Transverse colon (tissue), 4 donors: ENCODE results near the gene GNAQ. TPM values are rescaled to one million over a fixed set of nuclear protein-coding genes. Genes with fewer than 3 reads are reported as not detected.

ENCODE experiments used
- DNase-seq: peaks from one replicate; pipeline ENCODE4 v3.0.0-alpha.2; 2019
- H3K27ac ChIP-seq, 4 donors: fragments of 200-600 bp; sonication (generic); 2 replicates each; pipeline ENCODE4 v1.5.1; 2016 to 2018; ENCODE audit warnings: inconsistent platforms in 4 of 4
- H3K27me3 ChIP-seq: fragments of 200-600 bp; sonication (generic); 2 replicates; pipeline ENCODE4 v1.5.1; 2017; ENCODE audit warnings: inconsistent platforms
- H3K36me3 ChIP-seq, 4 donors: fragments of 200-600 bp; sonication (generic); 2 replicates each; pipeline ENCODE4 v1.5.1; 2017 to 2019; ENCODE audit warnings: inconsistent platforms in 4 of 4
- H3K4me1 ChIP-seq, 4 donors: fragments of 200-600 bp; sonication (generic); 2 replicates each; pipeline ENCODE4 v1.5.1; 2017 to 2020; ENCODE audit warnings: inconsistent platforms in 4 of 4
- H3K4me3 ChIP-seq, 4 donors: fragments of 200-600 bp; sonication (generic); 1 replicate in 1 of 4; 2 replicates in 3 of 4; pipeline versions ENCODE4 v1.5.1 to v1.6.1; 2017 to 2019; ENCODE audit warnings: inconsistent platforms in 4 of 4
- H3K9me3 ChIP-seq, 2 donors: fragments of 200-600 bp; sonication (generic); 2 replicates each; pipeline ENCODE4 v1.5.1; 2017 to 2019; ENCODE audit warnings: inconsistent platforms in 2 of 2
- EP300 ChIP-seq: sonication (generic); formaldehyde crosslinking; IDR thresholded peaks from one replicate; pipeline ENCODE4 v1.6.1; 2017; ENCODE audit warnings: antibody characterized with exemption, low read depth
- POLR2A ChIP-seq: fragments of 450-650 bp; IDR thresholded peaks from one replicate; pipeline ENCODE4 v1.6.1; 2016; ENCODE audit warnings: antibody characterized with exemption, mild to moderate bottlenecking, moderate library complexity
- POLR2AphosphoS5 ChIP-seq, 3 donors: sonication (generic); formaldehyde crosslinking; IDR thresholded peaks; one replicate each; pipeline ENCODE4 v1.6.1; 2016; ENCODE audit warnings: antibody characterized with exemption in 3 of 3
- WGBS, 2 donors: methylation state at CpG; one replicate each; pipeline ENCODE4 v1.1.5; 2018; ENCODE audit warnings: low coverage in 1 of 2; 5-methylcytosine and 5-hydroxymethylcytosine counted together
- in situ Hi-C, 4 donors: fragments of 200-750 bp; cut with MboI; loops; one replicate each; pipeline versions ENCODE4 v1.15.0 to v1.15.1; 2017; ENCODE audit warnings: low sequenced_read_pairs in 3 of 4, low pct_ligation_motif_present in 1 of 4, low pct_unique_long_range_greater_than_20kb in 1 of 4
- intact Hi-C: fragments of 100-400 bp; cut with DNase I; formaldehyde crosslinking; loops from one replicate; pipeline ENCODE4 v1.15.1; 2023; ENCODE audit warnings: low total_unique reads
- total RNA-seq, 4 donors: library from RNA; depleted of rRNA; stranded (reverse); fragments of >200 nt; gene quantifications; one replicate each; pipeline ENCODE4 v1.1.0, GENCODE V29; 2016
- TF ChIP-seq, protein P1 (sequence below), 5 experiments: fragments of 200-600 bp in 3 of 5; fragments of 450-650 bp in 2 of 5; sonication (generic) in 3 of 5; IDR thresholded peaks; 1 replicate in 2 of 5; 2 replicates in 3 of 5; pipeline ENCODE4 v1.5.1; 2016 to 2017; ENCODE audit warnings: antibody characterized with exemption in 5 of 5, inconsistent platforms in 3 of 5, mild to moderate bottlenecking in 2 of 5, moderate library complexity in 1 of 5

The GNAQ gene
- total RNA-seq, 4 donors from 2014 or later: 36.3 to 54.9 (median 47.1) TPM

DNA sequence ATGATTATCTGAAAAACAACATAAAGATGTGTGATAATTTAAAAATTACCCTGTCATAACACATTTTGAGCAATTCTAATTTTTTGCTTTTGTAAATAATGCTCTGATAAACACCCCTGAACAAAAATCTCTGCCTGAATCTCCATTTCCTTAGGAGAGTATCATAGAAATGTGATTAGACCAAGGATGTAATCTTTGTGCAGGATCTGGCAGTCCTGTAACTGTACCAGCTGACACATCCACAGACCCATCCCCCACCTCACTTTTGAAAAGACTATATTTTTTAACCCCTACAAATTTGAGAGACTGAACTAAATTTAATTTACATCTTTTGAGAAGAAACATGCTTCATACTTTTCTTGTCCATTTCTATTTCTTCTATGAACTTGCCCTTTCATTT is 101.7 kb downstream of the GNAQ start:
- no peak overlapping the region for H3K4me3 ChIP-seq
- in situ Hi-C loops (no loop called here), intact Hi-C loops (no loop called here)
- H3K36me3 ChIP-seq: no peaks in the 10 kb centered on the region
- H3K27me3 ChIP-seq: no peaks in the 10 kb centered on the region
- no peaks in the 10 kb centered on the region for H3K9me3 ChIP-seq
- no peak for TF ChIP-seq POLR2A
- TF ChIP-seq, protein P1, sequence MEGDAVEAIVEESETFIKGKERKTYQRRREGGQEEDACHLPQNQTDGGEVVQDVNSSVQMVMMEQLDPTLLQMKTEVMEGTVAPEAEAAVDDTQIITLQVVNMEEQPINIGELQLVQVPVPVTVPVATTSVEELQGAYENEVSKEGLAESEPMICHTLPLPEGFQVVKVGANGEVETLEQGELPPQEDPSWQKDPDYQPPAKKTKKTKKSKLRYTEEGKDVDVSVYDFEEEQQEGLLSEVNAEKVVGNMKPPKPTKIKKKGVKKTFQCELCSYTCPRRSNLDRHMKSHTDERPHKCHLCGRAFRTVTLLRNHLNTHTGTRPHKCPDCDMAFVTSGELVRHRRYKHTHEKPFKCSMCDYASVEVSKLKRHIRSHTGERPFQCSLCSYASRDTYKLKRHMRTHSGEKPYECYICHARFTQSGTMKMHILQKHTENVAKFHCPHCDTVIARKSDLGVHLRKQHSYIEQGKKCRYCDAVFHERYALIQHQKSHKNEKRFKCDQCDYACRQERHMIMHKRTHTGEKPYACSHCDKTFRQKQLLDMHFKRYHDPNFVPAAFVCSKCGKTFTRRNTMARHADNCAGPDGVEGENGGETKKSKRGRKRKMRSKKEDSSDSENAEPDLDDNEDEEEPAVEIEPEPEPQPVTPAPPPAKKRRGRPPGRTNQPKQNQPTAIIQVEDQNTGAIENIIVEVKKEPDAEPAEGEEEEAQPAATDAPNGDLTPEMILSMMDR (IDR thresholded peaks at IDR 0.05): no peak
- no peak for TF ChIP-seq POLR2AphosphoS5 (IDR thresholded peaks at IDR 0.05)
- no peak for TF ChIP-seq EP300
- peaks cover 0 to 29% (median 6%) of the 10 kb centered on the region in 4 donors for H3K4me1 ChIP-seq
- H3K27ac ChIP-seq: no peak overlapping the region
- DNase-seq: no peak

DNA sequence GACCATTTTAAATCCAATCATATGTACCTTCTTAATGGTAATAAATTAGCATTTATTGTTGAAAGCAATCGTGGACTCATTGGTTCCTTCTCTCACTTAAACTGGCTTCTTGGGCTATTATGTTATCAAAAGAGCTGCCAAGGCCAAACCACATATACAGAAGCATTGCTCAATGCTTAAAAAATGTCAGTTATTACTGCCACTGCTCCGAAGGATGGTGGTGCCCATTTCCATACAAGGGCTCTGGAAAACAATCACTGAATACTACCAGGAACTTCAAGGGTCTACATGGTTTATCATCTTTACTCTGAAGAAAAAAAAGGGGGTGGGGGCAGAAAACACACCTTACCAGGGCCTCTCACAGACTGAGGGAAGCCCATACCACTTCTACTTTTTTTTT is 104.3 kb downstream of the GNAQ start:
- intact Hi-C loops: no loop called here
- Histone ChIP-seq H3K36me3 (no peaks in the 10 kb centered on the region), H3K4me1 (peaks cover 0 to 25% (median 5%) of the 10 kb centered on the region in 4 donors), H3K27ac (peak overlapping the region in 1 of 4 donors; percentile 37), H3K4me3 (no peak overlapping the region), H3K27me3 (no peaks in the 10 kb centered on the region), H3K9me3 (no peaks in the 10 kb centered on the region)
- TF ChIP-seq, protein P1 (IDR thresholded peaks at IDR 0.05): no peak
- TF ChIP-seq EP300 (no peak), POLR2A (no peak), POLR2AphosphoS5 (IDR thresholded peaks at IDR 0.05) (no peak)
- no peak for DNase-seq
- in situ Hi-C loops: no loop called here
- 38 to 48% methylated on average over 2 of the region's 2 CpGs for WGBS, 2 donors

DNA sequence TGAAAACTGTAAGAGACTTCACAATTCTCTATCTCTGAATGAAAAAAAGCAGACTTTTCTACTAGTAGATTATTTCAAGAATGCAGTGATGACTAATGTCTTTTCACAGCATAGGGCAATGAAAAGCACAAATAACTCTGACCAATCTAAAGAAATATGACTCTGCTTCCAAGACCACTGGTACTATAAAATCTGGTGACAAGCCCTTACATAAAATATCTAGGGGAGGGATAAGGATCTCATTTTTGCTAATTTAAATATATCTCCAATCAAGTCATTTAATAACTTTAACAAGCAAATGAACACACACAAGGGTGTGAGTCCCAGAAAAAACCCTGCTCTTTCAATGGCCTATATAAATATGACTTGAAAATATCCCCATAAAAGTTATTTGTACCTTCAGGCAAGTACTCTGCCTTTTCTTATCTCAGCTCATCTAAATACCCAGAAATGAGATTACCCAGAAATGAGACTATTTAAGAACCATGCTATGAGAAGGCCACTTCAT is 105.2 kb downstream of the GNAQ start:
- no peak for TF ChIP-seq POLR2A
- TF ChIP-seq, protein P1 (IDR thresholded peaks at IDR 0.05): no peak
- no peak for TF ChIP-seq POLR2AphosphoS5 (IDR thresholded peaks at IDR 0.05)
- no peak for TF ChIP-seq EP300
- peak overlapping the region in 3 of 4 donors; percentile 15 to 37 (median 25) for H3K27ac ChIP-seq
- in situ Hi-C loops: no loop called here

DNA sequence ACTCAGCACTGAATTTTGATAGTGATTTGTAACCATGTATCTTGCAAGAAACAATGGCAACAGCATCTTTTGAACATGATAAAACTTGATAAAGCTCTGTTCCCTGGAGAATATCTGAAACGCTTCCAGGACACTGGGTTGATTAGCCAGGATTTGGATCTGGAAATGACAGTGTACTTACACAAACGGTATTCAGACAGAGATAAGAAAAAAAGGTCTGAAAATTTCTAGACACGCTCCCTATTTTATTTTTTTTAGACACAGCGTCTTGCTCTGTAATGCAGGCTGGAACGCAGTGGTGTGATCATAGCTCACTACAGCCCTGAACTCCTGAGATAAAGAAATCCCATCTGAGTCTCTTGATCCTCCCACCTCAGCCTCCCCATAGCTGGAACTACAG is 109.0 kb downstream of the GNAQ start:
- TF ChIP-seq EP300: no peak
- TF ChIP-seq, protein P1 (IDR thresholded peaks at IDR 0.05): no peak
- no peak for TF ChIP-seq POLR2AphosphoS5 (IDR thresholded peaks at IDR 0.05)
- TF ChIP-seq POLR2A: no peak
- WGBS, 2 donors: 74 to 77% methylated on average over 5 of the region's 5 CpGs
- intact Hi-C loops (no loop called here), in situ Hi-C loops (no loop called here)
- Histone ChIP-seq H3K36me3 (peaks cover 0 to 9% (median 0%) of the 10 kb centered on the region in 4 donors), H3K4me3 (no peak overlapping the region), H3K27ac (no peak overlapping the region), H3K4me1 (peaks cover 4 to 24% (median 5%) of the 10 kb centered on the region in 4 donors), H3K9me3 (no peaks in the 10 kb centered on the region), H3K27me3 (no peaks in the 10 kb centered on the region)
- no peak for DNase-seq

More for the DNA sequence above, 105.2 kb downstream of the GNAQ start:
- no peaks in the 10 kb centered on the region for H3K27me3 ChIP-seq
- intact Hi-C loops: no loop called here
- H3K4me3 ChIP-seq: no peak overlapping the region
- H3K4me1 ChIP-seq: peaks cover 0 to 18% (median 5%) of the 10 kb centered on the region in 4 donors
- no peaks in the 10 kb centered on the region for H3K36me3 ChIP-seq
- H3K9me3 ChIP-seq: no peaks in the 10 kb centered on the region
- no peak for DNase-seq
